ENCODE measurements around the gene PHF20. TPM values are rescaled to one million over a fixed set of nuclear protein-coding genes. Genes with fewer than 3 reads are reported as not detected.
"Not testable (repeated sequence)": the region's sequence is repeated elsewhere in the genome, so short reads cannot be mapped to it uniquely, and the experiment has no call there.

The PHF20 gene
- polyA plus RNA-seq, 6 donors from 2014 or later = 150 to 257 (median 154) TPM

GRCh38 chr20:35744492-35744841, 27.3 kb upstream of the PHF20 start:
- H3K27me3 Mint-ChIP-seq; H3K9me3 Mint-ChIP-seq; DNase-seq; ATAC-seq (ENCODE audit: low read depth in 2 of 2): not testable (repeated sequence)
- Mint-ChIP-seq H3K27ac (peak overlapping the region; percentile 97 to 100 (median 99)), H3K4me3 (peak overlapping the region in 6 of 8 donors; percentile 5 to 100 (median 98)), H3K36me3 (peaks cover 16 to 17% of the 10 kb centered on the region in 2 donors), H3K4me1 (peaks cover 29 to 35% (median 30%) of the 10 kb centered on the region in 3 donors)

GRCh38 chr20:35750611-35751010, 21.2 kb upstream of the PHF20 start:
- H3K27ac Mint-ChIP-seq = peak overlapping the region in 1 of 6 donors; percentile 64
- H3K36me3 Mint-ChIP-seq = no peaks in the 10 kb centered on the region
- no peaks in the 10 kb centered on the region for H3K27me3 Mint-ChIP-seq
- H3K4me3 Mint-ChIP-seq = no peak overlapping the region
- ATAC-seq (ENCODE audit: low read depth in 2 of 2) = no peak
- H3K9me3 Mint-ChIP-seq = no peaks in the 10 kb centered on the region
- no peaks in the 10 kb centered on the region for H3K4me1 Mint-ChIP-seq
- no peak for DNase-seq

- no peaks in the 10 kb centered on the region for H3K36me3 Mint-ChIP-seq
- ATAC-seq (ENCODE audit: low read depth in 2 of 2) (no peak), DNase-seq (no peak)
- H3K9me3 Mint-ChIP-seq = no peaks in the 10 kb centered on the region
- H3K4me1 Mint-ChIP-seq = peaks cover 0 to 6% (median 5%) of the 10 kb centered on the region in 3 donors
- H3K27ac Mint-ChIP-seq = peak overlapping the region in 1 of 6 donors; percentile 54
- H3K27me3 Mint-ChIP-seq = no peaks in the 10 kb centered on the region
- no peak overlapping the region for H3K4me3 Mint-ChIP-seq
Measured at GRCh38 chr20:35756404-35756803, 15.4 kb upstream of the PHF20 start.

GRCh38 chr20:35757098-35757705, 14.6 kb upstream of the PHF20 start:
- Mint-ChIP-seq H3K4me1 (peaks cover 0 to 6% (median 5%) of the 10 kb centered on the region in 3 donors), H3K27ac (peak overlapping the region in 2 of 6 donors; percentile 1 to 8), H3K36me3 (no peaks in the 10 kb centered on the region), H3K27me3 (no peaks in the 10 kb centered on the region), H3K9me3 (no peaks in the 10 kb centered on the region), H3K4me3 (no peak overlapping the region)
- DNase-seq (no peak), ATAC-seq (ENCODE audit: low read depth in 2 of 2) (peak; percentile 32 to 58)

- DNase-seq; H3K9me3 Mint-ChIP-seq; ATAC-seq (ENCODE audit: low read depth in 2 of 2); H3K27me3 Mint-ChIP-seq; H3K4me3 Mint-ChIP-seq; H3K36me3 Mint-ChIP-seq: not testable (repeated sequence)
- Mint-ChIP-seq H3K4me1 (peaks cover 4 to 14% (median 13%) of the 10 kb centered on the region in 3 donors), H3K27ac (peak overlapping the region in 1 of 6 donors; percentile 28)
Measured at GRCh38 chr20:35761548-35761947, 10.3 kb upstream of the PHF20 start.

GRCh38 chr20:35762461-35762860, 9.4 kb upstream of the PHF20 start:
- Mint-ChIP-seq H3K27me3 (no peaks in the 10 kb centered on the region), H3K36me3 (no peaks in the 10 kb centered on the region), H3K4me3 (no peak overlapping the region), H3K9me3 (no peaks in the 10 kb centered on the region), H3K27ac (peak overlapping the region in 3 of 6 donors; percentile 52 to 76 (median 63)), H3K4me1 (peaks cover 4 to 19% (median 9%) of the 10 kb centered on the region in 3 donors)
- DNase-seq = no peak
- no peak for ATAC-seq (ENCODE audit: low read depth in 2 of 2)

GRCh38 chr20:35764936-35765335, 6.9 kb upstream of the PHF20 start:
- peak overlapping the region in 1 of 8 donors; percentile 42 for H3K4me3 Mint-ChIP-seq

GRCh38 chr20:35766843-35767242, 5.0 kb upstream of the PHF20 start:
- H3K9me3 Mint-ChIP-seq = peaks cover 0 to 3% (median 0%) of the 10 kb centered on the region in 7 donors

More at GRCh38 chr20:35764936-35765335, 6.9 kb upstream of the PHF20 start:
- H3K27me3 Mint-ChIP-seq; H3K27ac Mint-ChIP-seq; DNase-seq; H3K9me3 Mint-ChIP-seq; H3K36me3 Mint-ChIP-seq; ATAC-seq (ENCODE audit: low read depth in 2 of 2): not testable (repeated sequence)
- H3K4me1 Mint-ChIP-seq = peaks cover 22 to 39% (median 29%) of the 10 kb centered on the region in 3 donors

GRCh38 chr20:35767683-35768481, 3.9 kb upstream of the PHF20 start:
- Mint-ChIP-seq H3K4me1 (peaks cover 33 to 55% (median 41%) of the 10 kb centered on the region in 3 donors), H3K27me3 (no peaks in the 10 kb centered on the region), H3K9me3 (peaks cover 0 to 3% (median 0%) of the 10 kb centered on the region in 7 donors), H3K27ac (peak overlapping the region; percentile 99 to 100 (median 100)), H3K36me3 (no peaks in the 10 kb centered on the region), H3K4me3 (peak overlapping the region; percentile 68 to 94 (median 90))
- ATAC-seq (ENCODE audit: low read depth in 2 of 2) = peak; percentile 43 to 49
- DNase-seq = peak; percentile 80

More at GRCh38 chr20:35766843-35767242, 5.0 kb upstream of the PHF20 start:
- DNase-seq (no peak), ATAC-seq (ENCODE audit: low read depth in 2 of 2) (no peak)
- Mint-ChIP-seq H3K27ac (peak overlapping the region; percentile 90 to 100 (median 99)), H3K4me1 (peaks cover 30 to 50% (median 37%) of the 10 kb centered on the region in 3 donors), H3K27me3 (no peaks in the 10 kb centered on the region), H3K4me3 (peak overlapping the region in 1 of 8 donors; percentile 50), H3K36me3 (no peaks in the 10 kb centered on the region)

- H3K36me3 Mint-ChIP-seq = no peaks in the 10 kb centered on the region
- peaks cover 44 to 66% (median 53%) of the 10 kb centered on the region in 3 donors for H3K4me1 Mint-ChIP-seq
- ATAC-seq (ENCODE audit: low read depth in 2 of 2) (no peak), DNase-seq (no peak)
- peaks cover 0 to 3% (median 0%) of the 10 kb centered on the region in 7 donors for H3K9me3 Mint-ChIP-seq
- H3K4me3 Mint-ChIP-seq = peak overlapping the region; percentile 68 to 94 (median 87)
- no peaks in the 10 kb centered on the region for H3K27me3 Mint-ChIP-seq
- H3K27ac Mint-ChIP-seq = peak overlapping the region; percentile 99 to 100 (median 100)
Measured at GRCh38 chr20:35768731-35769664, 2.8 kb upstream of the PHF20 start.

GRCh38 chr20:35771367-35771688, 487 bp upstream of the PHF20 start:
- no peak for DNase-seq
- ATAC-seq (ENCODE audit: low read depth in 2 of 2) = no peak
- Mint-ChIP-seq H3K4me3 (peak overlapping the region; percentile 78 to 89 (median 86)), H3K27ac (peak overlapping the region; percentile 99 to 100 (median 100)), H3K36me3 (no peaks in the 10 kb centered on the region), H3K9me3 (peaks cover 0 to 3% (median 0%) of the 10 kb centered on the region in 7 donors), H3K27me3 (no peaks in the 10 kb centered on the region), H3K4me1 (peaks cover 50 to 75% (median 58%) of the 10 kb centered on the region in 3 donors)

- Mint-ChIP-seq H3K36me3 (peaks cover 7 to 8% of the 10 kb centered on the region in 2 donors), H3K27me3 (no peaks in the 10 kb centered on the region), H3K4me1 (peaks cover 63 to 76% (median 66%) of the 10 kb centered on the region in 3 donors), H3K4me3 (peak overlapping the region; percentile 87 to 95 (median 92)), H3K27ac (peak overlapping the region; percentile 96 to 99 (median 99)), H3K9me3 (peaks cover 0 to 3% (median 0%) of the 10 kb centered on the region in 7 donors)
- ATAC-seq (ENCODE audit: low read depth in 2 of 2) (no peak), DNase-seq (no peak)
Measured at GRCh38 chr20:35772563-35773058, 796 bp downstream of the PHF20 start.
